ENCODE results near the gene TLK2. TPM values are rescaled to one million over a fixed set of nuclear protein-coding genes. Genes with fewer than 3 reads are reported as not detected.
"Not testable (repeated sequence)": the region's sequence is repeated elsewhere in the genome, so short reads cannot be mapped to it uniquely, and the experiment has no call there.

TLK2 gene
- polyA plus RNA-seq, 1 donor from 2014 or later = 63.9 TPM

GRCh38 chr17:62511014-62511413 is 32.4 kb downstream of the TLK2 start:
- H3K9me3 ChIP-seq (ENCODE audit: low read length); H4K20me1 ChIP-seq (ENCODE audit: insufficient read depth); H3K9me2 ChIP-seq (ENCODE audit: insufficient read depth, low read length); H3K27ac ChIP-seq (ENCODE audit: low read length); H3K9ac ChIP-seq (ENCODE audit: low read length); H2AFZ ChIP-seq (ENCODE audit: low read depth, low read length); H3F3A ChIP-seq (ENCODE audit: insufficient read depth, low read length, poor library complexity, severe bottlenecking); H3K4me2 ChIP-seq (ENCODE audit: low read length); H3K27me3 ChIP-seq (ENCODE audit: insufficient read depth, low read depth, low read length); H3K4me3 ChIP-seq (ENCODE audit: low read length); H3K36me3 ChIP-seq (ENCODE audit: insufficient read depth, low read length): not testable (repeated sequence)
- H3K79me2 ChIP-seq (replicated peaks; ENCODE audit: insufficient read depth, low read length) = peaks cover 21% of the 10 kb centered on the region

GRCh38 chr17:62516376-62516775 is 37.8 kb downstream of the TLK2 start:
- not testable (repeated sequence) for H3K9me3 ChIP-seq (ENCODE audit: low read length); H3K9me2 ChIP-seq (ENCODE audit: insufficient read depth, low read length); H3K4me3 ChIP-seq (ENCODE audit: low read length); H2AFZ ChIP-seq (ENCODE audit: low read depth, low read length); H4K20me1 ChIP-seq (ENCODE audit: insufficient read depth); H3K9ac ChIP-seq (ENCODE audit: low read length); H3K27me3 ChIP-seq (ENCODE audit: insufficient read depth, low read depth, low read length); H3K36me3 ChIP-seq (ENCODE audit: insufficient read depth, low read length); H3K4me2 ChIP-seq (ENCODE audit: low read length); H3F3A ChIP-seq (ENCODE audit: insufficient read depth, low read length, poor library complexity, severe bottlenecking); H3K27ac ChIP-seq (ENCODE audit: low read length)
- H3K79me2 ChIP-seq (replicated peaks; ENCODE audit: insufficient read depth, low read length) = peaks cover 23% of the 10 kb centered on the region

GRCh38 chr17:62521295-62521694 is 42.7 kb downstream of the TLK2 start:
- H3K4me3 ChIP-seq (ENCODE audit: low read length); H3K9ac ChIP-seq (ENCODE audit: low read length); H2AFZ ChIP-seq (ENCODE audit: low read depth, low read length); H3K4me2 ChIP-seq (ENCODE audit: low read length); H3K9me2 ChIP-seq (ENCODE audit: insufficient read depth, low read length); H3K27me3 ChIP-seq (ENCODE audit: insufficient read depth, low read depth, low read length); H3K9me3 ChIP-seq (ENCODE audit: low read length); H3K27ac ChIP-seq (ENCODE audit: low read length); H3K36me3 ChIP-seq (ENCODE audit: insufficient read depth, low read length); H4K20me1 ChIP-seq (ENCODE audit: insufficient read depth); H3K79me2 ChIP-seq (replicated peaks; ENCODE audit: insufficient read depth, low read length); H3F3A ChIP-seq (ENCODE audit: insufficient read depth, low read length, poor library complexity, severe bottlenecking): not testable (repeated sequence)

DNA sequence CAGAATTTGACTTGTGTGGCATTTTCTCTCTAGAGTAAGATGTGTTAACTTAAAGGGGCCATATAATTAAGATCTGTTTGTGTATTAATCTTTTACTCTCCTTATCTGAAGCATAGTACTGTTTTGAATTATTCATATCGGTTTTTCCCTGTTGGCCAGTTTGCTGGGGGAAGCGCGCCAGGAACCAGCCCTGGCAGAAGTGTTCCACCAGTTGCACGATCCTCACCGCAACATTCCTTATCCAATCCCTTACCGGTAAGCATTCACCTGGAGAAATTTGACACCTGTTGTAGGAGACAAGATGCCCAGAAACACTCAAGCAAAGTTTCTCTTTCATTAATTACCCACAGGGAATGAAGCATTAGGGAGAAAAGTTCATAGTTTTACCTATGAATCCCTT is 45.5 kb downstream of the TLK2 start:
- H3K9ac ChIP-seq (ENCODE audit: low read length); H3K9me3 ChIP-seq (ENCODE audit: low read length); H3F3A ChIP-seq (ENCODE audit: insufficient read depth, low read length, poor library complexity, severe bottlenecking); H3K36me3 ChIP-seq (ENCODE audit: insufficient read depth, low read length); H3K9me2 ChIP-seq (ENCODE audit: insufficient read depth, low read length); H3K79me2 ChIP-seq (replicated peaks; ENCODE audit: insufficient read depth, low read length); H4K20me1 ChIP-seq (ENCODE audit: insufficient read depth); H3K27me3 ChIP-seq (ENCODE audit: insufficient read depth, low read depth, low read length); H3K27ac ChIP-seq (ENCODE audit: low read length); H3K4me2 ChIP-seq (ENCODE audit: low read length); H2AFZ ChIP-seq (ENCODE audit: low read depth, low read length); H3K4me3 ChIP-seq (ENCODE audit: low read length): not testable (repeated sequence)

DNA sequence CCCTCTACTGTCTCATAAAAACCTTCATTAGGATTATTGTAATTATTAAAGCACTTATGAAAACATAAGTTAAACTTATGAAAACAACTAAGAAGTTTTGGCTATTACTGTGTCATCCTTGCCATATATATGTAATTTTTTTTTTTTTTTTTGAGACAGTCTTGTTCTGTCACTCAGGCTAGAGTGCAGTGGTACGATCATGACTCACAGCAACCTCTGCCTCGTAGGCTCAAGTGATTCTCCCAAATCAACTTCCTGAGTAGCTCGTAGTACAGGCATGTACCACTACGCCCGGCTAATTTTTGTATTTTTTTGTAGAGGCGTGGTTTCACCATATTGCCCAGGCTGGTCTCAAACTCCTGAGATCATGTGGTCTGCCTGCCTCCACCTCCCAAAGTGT is 46.7 kb downstream of the TLK2 start:
- not testable (repeated sequence) for H3K9ac ChIP-seq (ENCODE audit: low read length); H3K79me2 ChIP-seq (replicated peaks; ENCODE audit: insufficient read depth, low read length); H3K4me2 ChIP-seq (ENCODE audit: low read length); H3K9me2 ChIP-seq (ENCODE audit: insufficient read depth, low read length); H3K9me3 ChIP-seq (ENCODE audit: low read length); H3K27ac ChIP-seq (ENCODE audit: low read length); H3F3A ChIP-seq (ENCODE audit: insufficient read depth, low read length, poor library complexity, severe bottlenecking); H2AFZ ChIP-seq (ENCODE audit: low read depth, low read length); H3K36me3 ChIP-seq (ENCODE audit: insufficient read depth, low read length); H3K27me3 ChIP-seq (ENCODE audit: insufficient read depth, low read depth, low read length); H4K20me1 ChIP-seq (ENCODE audit: insufficient read depth); H3K4me3 ChIP-seq (ENCODE audit: low read length)

- not testable (repeated sequence) for H3K4me3 ChIP-seq (ENCODE audit: low read length); H3K9ac ChIP-seq (ENCODE audit: low read length)
Measured at GRCh38 chr17:62530936-62531335, 52.3 kb downstream of the TLK2 start.

DNA sequence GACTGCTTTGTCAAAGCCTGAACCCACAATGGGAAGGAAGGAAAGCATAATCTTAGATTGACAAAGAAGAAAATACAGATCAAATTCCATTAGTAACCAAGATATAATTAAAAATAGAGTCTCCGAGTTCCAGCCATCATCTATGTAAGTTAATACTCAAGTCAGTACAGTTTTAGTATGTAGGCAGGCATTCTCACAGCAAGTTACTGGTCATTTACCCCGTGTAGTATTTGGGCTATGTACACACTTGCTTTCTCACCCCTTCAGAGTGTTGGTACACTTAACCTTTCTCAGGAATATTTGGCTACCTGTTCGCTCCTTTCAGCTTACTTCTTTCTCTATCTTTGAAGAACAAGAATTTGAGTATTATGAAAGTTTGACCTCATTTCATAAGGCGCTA is 57.9 kb downstream of the TLK2 start:
- not testable (repeated sequence) for H3K4me2 ChIP-seq (ENCODE audit: low read length); H4K20me1 ChIP-seq (ENCODE audit: insufficient read depth); H3K9ac ChIP-seq (ENCODE audit: low read length); H3K27me3 ChIP-seq (ENCODE audit: insufficient read depth, low read depth, low read length); H2AFZ ChIP-seq (ENCODE audit: low read depth, low read length); H3K36me3 ChIP-seq (ENCODE audit: insufficient read depth, low read length); H3F3A ChIP-seq (ENCODE audit: insufficient read depth, low read length, poor library complexity, severe bottlenecking); H3K4me3 ChIP-seq (ENCODE audit: low read length); H3K9me3 ChIP-seq (ENCODE audit: low read length); H3K27ac ChIP-seq (ENCODE audit: low read length); H3K9me2 ChIP-seq (ENCODE audit: insufficient read depth, low read length); H3K79me2 ChIP-seq (replicated peaks; ENCODE audit: insufficient read depth, low read length)

More at GRCh38 chr17:62530936-62531335, 52.3 kb downstream of the TLK2 start:
- H4K20me1 ChIP-seq (ENCODE audit: insufficient read depth); H3F3A ChIP-seq (ENCODE audit: insufficient read depth, low read length, poor library complexity, severe bottlenecking); H3K27ac ChIP-seq (ENCODE audit: low read length); H3K27me3 ChIP-seq (ENCODE audit: insufficient read depth, low read depth, low read length); H3K79me2 ChIP-seq (replicated peaks; ENCODE audit: insufficient read depth, low read length); H3K36me3 ChIP-seq (ENCODE audit: insufficient read depth, low read length); H3K9me2 ChIP-seq (ENCODE audit: insufficient read depth, low read length); H2AFZ ChIP-seq (ENCODE audit: low read depth, low read length); H3K4me2 ChIP-seq (ENCODE audit: low read length); H3K9me3 ChIP-seq (ENCODE audit: low read length): not testable (repeated sequence)

GRCh38 chr17:62541073-62541472 is 62.4 kb downstream of the TLK2 start:
- not testable (repeated sequence) for H3K27ac ChIP-seq (ENCODE audit: low read length); H2AFZ ChIP-seq (ENCODE audit: low read depth, low read length); H3K4me2 ChIP-seq (ENCODE audit: low read length); H3K9ac ChIP-seq (ENCODE audit: low read length); H3F3A ChIP-seq (ENCODE audit: insufficient read depth, low read length, poor library complexity, severe bottlenecking); H3K9me3 ChIP-seq (ENCODE audit: low read length); H3K9me2 ChIP-seq (ENCODE audit: insufficient read depth, low read length); H4K20me1 ChIP-seq (ENCODE audit: insufficient read depth); H3K27me3 ChIP-seq (ENCODE audit: insufficient read depth, low read depth, low read length); H3K4me3 ChIP-seq (ENCODE audit: low read length); H3K79me2 ChIP-seq (replicated peaks; ENCODE audit: insufficient read depth, low read length); H3K36me3 ChIP-seq (ENCODE audit: insufficient read depth, low read length)

Data from neural cell (in vitro differentiated cells).